Skeletal muscle satellite cell (primary cell): ENCODE measurements around the gene TSC22D1.
"Not testable (repeated sequence)": the region's sequence is repeated elsewhere in the genome, so short reads cannot be mapped to it uniquely, and the experiment has no call there.

ENCODE experiments used
- H3K27me3 ChIP-seq: 2 replicates; pipeline ENCODE4 v1.7.0; 2013; ENCODE audit warnings: low read length; ENCODE audit not compliant: control insufficient read depth, insufficient read depth
- H3K36me3 ChIP-seq: 2 replicates; pipeline ENCODE4 v1.7.0; 2013; ENCODE audit warnings: mild to moderate bottlenecking, control low read depth, low read length; ENCODE audit not compliant: insufficient read depth
- H3K4me1 ChIP-seq: 2 replicates; pipeline ENCODE4 v1.7.0; 2013; ENCODE audit warnings: low read length; ENCODE audit not compliant: control insufficient read depth, insufficient read depth
- H3K4me2 ChIP-seq: 2 replicates; pipeline ENCODE4 v1.7.0; 2013; ENCODE audit warnings: mild to moderate bottlenecking, low read length
- H3K4me3 ChIP-seq: 2 replicates; pipeline ENCODE4 v1.7.0; 2013; ENCODE audit warnings: low read length
- H3K9ac ChIP-seq: 2 replicates; pipeline ENCODE4 v1.7.0; 2013; ENCODE audit warnings: mild to moderate bottlenecking, low read depth, low read length, moderate library complexity
- H3K9me3 ChIP-seq: replicated peaks from 2 replicates; pipeline ENCODE4 v1.7.0; 2013; ENCODE audit warnings: mild to moderate bottlenecking, control low read depth, low read length

Gene TSC22D1

DNA sequence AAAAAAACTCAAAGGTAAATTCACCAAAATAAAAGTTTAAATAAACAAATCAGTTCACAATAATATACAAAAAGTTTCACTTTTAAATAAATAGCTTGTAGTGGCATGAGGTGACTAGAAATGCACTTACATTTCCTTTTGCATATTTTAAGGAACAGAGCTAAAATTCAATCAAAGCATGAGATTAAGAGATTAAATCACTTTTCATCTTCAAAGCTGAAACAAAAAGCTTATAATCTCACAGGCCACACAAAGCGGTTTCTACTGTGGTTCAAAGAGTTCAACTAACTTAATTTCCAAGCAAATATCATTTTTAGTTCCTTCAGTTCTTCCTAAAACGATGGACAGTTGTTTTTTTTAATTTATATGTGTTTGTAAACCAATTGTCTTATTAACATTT lies 38.9 kb downstream of the TSC22D1 start:
- Histone ChIP-seq H3K4me3 (no peak overlapping the region), H3K9me3 (no peaks in the 10 kb centered on the region), H3K4me1 (no peaks in the 10 kb centered on the region), H3K9ac (no peak overlapping the region), H3K4me2 (no peak overlapping the region), H3K36me3 (peaks cover 19% of the 10 kb centered on the region), H3K27me3 (no peaks in the 10 kb centered on the region)

DNA sequence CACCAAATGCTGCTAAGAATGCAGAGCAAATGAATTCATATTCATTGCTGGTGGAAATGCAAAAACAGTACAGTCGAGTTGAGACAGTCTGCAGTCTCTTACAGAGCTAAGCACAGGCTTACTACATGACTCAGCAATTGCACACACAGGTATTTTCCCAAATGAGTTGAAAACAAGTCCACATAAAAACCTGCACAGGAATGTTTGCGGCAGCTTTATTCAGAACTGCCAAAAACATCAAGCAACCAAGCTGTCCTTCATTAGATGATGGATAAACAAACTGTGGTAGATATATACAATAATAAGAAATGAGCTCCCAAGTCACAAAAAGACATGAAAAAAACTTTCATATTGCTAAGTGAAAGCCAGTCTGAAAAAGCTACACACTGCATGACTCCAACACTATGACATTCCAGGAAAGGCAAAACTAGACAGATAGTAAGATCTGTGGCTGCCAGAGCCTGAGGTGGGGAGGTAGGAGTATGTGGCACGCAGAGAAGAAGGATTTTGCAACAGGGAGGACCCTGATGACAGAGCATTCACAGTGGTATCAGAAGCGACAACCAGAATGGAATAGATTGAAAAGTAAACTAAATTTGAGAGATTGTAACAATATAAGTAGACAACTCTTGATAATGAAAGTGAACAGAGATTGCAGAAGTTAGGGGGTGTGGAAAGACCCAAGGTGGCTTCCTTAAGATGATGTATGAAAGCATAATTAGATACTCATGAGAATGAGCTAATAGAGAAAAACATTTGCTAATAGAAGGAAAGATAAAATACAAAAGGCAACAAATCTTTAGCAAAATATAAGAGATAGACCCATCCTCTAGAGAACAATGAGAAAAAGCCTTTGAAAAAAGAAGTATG lies 52.7 kb downstream of the TSC22D1 start:
- Histone ChIP-seq H3K4me3 (no peak overlapping the region), H3K36me3 (no peaks in the 10 kb centered on the region), H3K27me3 (no peaks in the 10 kb centered on the region), H3K4me2 (no peak overlapping the region), H3K9ac (no peak overlapping the region), H3K9me3 (no peaks in the 10 kb centered on the region), H3K4me1 (peaks cover 14% of the 10 kb centered on the region)

DNA sequence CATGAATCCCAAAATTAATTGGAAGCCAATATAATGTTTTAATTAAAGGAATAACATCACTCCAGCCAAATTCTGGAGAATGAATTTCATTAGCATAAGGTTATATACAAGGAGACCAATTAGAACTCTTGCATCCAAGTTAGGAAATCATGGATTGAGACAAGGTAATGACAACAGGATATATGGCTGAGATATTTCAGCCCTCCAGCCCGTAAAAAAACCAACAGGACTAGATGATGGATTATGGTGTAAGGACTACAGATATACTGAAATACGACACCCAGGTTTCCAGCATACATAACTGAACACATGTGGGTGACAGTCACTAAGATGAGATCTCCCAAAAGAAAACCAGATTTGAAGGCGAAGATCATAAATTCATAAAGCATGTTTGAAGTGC lies 56.5 kb downstream of the TSC22D1 start:
- no peak overlapping the region for H3K9ac ChIP-seq
- no peaks in the 10 kb centered on the region for H3K27me3 ChIP-seq
- H3K4me2 ChIP-seq, result no peak overlapping the region
- H3K4me3 ChIP-seq, result no peak overlapping the region
- no peaks in the 10 kb centered on the region for H3K36me3 ChIP-seq
- H3K4me1 ChIP-seq, result peaks cover 14% of the 10 kb centered on the region
- no peaks in the 10 kb centered on the region for H3K9me3 ChIP-seq

DNA sequence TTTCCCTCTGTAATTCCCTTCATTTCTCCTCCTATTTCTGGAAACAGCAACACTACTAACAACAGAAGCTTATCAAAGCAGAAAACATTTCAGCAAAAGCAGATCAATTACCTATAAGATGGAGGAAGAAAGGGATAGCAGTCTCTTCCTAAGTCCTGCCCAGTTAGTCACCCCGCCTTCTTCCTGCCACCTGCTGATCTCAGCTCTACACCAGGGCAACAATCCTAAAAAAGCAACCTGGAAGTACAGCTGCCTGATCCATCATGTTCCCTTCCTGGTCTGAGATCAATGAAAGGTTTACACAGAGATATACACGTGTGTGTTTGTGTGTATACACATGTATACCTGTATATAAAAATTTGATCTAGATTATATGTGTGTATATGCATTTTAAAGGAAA lies 59.4 kb downstream of the TSC22D1 start:
- Histone ChIP-seq H3K4me3 (no peak overlapping the region), H3K9me3 (no peaks in the 10 kb centered on the region), H3K4me2 (no peak overlapping the region), H3K4me1 (no peaks in the 10 kb centered on the region), H3K36me3 (peaks cover 10% of the 10 kb centered on the region), H3K27me3 (no peaks in the 10 kb centered on the region), H3K9ac (no peak overlapping the region)

DNA sequence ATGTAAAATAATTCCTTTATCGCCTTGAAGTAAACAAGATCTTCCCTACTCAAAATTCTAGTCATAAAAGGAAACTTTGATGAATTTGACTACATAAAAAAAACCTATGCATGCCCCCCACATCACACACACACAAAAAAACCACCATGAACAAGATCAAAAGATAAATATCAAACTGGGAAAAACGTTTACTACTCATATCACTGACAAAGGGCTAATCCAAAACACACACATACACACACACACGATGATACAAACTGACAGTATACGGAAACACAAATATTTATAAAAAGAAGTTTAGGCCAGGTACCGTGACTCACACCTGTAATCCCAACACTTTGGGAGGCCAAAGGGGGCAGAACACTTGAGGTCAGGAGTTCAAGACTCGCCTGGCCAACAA lies 61.9 kb downstream of the TSC22D1 start:
- no peak overlapping the region for H3K4me3 ChIP-seq
- H3K9ac ChIP-seq, result no peak overlapping the region
- H3K9me3 ChIP-seq, result no peaks in the 10 kb centered on the region
- H3K4me1 ChIP-seq, result no peaks in the 10 kb centered on the region
- H3K27me3 ChIP-seq, result no peaks in the 10 kb centered on the region
- no peak overlapping the region for H3K4me2 ChIP-seq
- H3K36me3 ChIP-seq, result peaks cover 10% of the 10 kb centered on the region

DNA sequence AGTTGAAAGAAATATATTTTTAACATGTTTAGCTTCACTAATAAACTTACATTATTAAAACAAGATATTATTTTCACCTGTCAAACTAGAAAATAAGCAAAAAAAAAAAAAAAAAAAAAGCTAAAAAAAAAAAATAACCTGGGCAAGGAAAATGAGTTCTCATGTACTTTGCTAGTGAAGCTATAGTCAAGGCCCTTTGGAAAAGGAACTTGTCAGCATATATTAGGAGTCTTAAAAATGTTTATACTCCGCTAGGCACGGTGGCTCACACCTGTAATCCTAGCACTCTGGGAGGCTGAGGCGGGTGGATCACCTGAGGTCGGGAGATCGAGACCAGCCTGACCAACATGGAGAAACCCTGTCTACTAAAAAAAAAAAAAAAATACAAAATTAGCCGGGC lies 66.3 kb downstream of the TSC22D1 start:
- not testable (repeated sequence) for H3K4me3 ChIP-seq, H3K36me3 ChIP-seq, H3K9ac ChIP-seq, H3K4me2 ChIP-seq, H3K4me1 ChIP-seq, H3K9me3 ChIP-seq, H3K27me3 ChIP-seq

DNA sequence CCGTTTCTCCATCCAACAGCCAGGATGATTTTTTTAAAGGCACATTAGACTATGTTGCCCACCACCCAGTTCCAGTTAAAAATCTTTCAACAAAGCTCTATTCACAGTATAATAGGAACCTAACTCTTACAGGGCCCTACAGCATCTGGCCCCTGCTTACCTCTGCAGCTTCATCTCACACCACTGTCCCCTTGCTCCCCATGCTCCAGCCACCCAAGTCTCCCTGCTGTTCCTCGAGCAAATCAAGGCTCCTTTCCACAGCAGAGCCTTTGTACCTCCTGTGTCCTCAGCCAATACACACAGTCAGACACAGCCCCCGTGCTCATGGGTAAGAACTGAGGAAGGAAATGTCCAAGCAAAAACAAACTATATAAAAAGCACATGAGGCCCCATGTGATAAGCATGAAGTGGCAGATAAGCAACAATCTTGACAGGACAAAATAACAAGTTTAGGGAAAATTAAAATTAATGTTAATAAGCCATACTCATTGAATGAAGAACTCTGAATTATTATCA lies 67.5 kb downstream of the TSC22D1 start:
- no peaks in the 10 kb centered on the region for H3K4me1 ChIP-seq
- no peaks in the 10 kb centered on the region for H3K27me3 ChIP-seq
- no peak overlapping the region for H3K4me3 ChIP-seq
- H3K9ac ChIP-seq, result no peak overlapping the region
- peaks cover 8% of the 10 kb centered on the region for H3K36me3 ChIP-seq
- H3K4me2 ChIP-seq, result no peak overlapping the region
- H3K9me3 ChIP-seq, result no peaks in the 10 kb centered on the region

DNA sequence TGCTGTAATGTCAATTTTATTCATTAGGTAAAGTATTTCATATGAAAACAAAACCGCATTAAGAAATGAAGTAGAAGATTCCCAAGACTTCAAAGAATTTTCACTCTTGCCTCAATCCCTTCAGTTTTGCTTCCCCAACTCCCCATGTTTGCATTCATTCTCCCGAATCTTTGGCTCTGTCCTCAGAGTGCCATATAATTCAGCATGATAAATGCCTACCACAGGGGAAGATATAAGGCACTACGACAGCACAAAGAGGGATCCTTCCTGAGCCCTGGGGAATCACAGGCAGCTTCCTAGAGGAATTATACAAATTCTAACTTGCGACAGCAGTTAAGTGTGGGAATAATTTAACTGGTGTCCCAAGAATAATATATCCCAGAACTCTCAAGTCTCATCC lies 68.5 kb downstream of the TSC22D1 start:
- H3K4me3 ChIP-seq, result no peak overlapping the region
- H3K36me3 ChIP-seq, result no peaks in the 10 kb centered on the region
- H3K4me2 ChIP-seq, result no peak overlapping the region
- H3K9ac ChIP-seq, result no peak overlapping the region
- no peaks in the 10 kb centered on the region for H3K27me3 ChIP-seq
- H3K4me1 ChIP-seq, result no peaks in the 10 kb centered on the region
- no peaks in the 10 kb centered on the region for H3K9me3 ChIP-seq

DNA sequence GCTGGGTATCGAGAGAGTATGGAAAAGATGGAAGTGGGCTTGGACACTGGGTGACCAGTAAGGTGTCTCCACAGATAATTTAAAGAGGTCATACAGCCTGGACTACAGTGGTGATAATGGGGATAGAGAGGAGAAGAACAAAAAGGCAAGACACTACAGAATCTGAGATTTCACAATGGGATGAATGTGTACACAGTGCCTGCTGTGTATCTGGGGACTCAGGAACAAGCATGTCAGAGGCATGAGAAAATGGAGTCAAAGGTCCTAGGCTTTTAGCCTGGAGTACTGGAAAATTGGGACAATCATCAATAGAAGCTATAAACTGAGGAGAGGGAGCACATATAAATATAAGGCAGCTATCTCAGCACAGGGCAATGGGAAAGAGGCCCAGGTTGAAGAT lies 69.4 kb downstream of the TSC22D1 start:
- no peak overlapping the region for H3K4me3 ChIP-seq
- H3K4me2 ChIP-seq, result no peak overlapping the region
- no peaks in the 10 kb centered on the region for H3K9me3 ChIP-seq
- no peaks in the 10 kb centered on the region for H3K27me3 ChIP-seq
- no peaks in the 10 kb centered on the region for H3K36me3 ChIP-seq
- H3K4me1 ChIP-seq, result no peaks in the 10 kb centered on the region
- no peak overlapping the region for H3K9ac ChIP-seq

DNA sequence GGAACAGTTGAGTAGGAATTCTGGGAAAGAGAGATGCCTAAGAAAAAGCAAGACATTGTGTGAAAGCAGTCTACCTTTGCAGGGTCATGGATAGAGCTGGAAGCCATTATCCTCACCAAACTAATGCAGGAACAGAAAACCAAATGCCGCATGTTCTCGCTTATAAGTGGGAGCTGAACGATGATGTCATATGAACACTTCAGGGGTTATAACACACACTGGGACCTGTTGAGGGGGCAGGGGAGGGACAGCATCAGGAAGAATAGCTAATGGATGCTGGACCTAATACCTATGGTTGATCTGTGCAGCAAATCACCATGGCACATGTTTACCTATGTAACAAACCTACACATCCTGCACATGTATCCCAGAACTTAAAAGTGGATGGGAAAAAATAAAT lies 69.9 kb downstream of the TSC22D1 start:
- Histone ChIP-seq H3K36me3 (no peaks in the 10 kb centered on the region), H3K9ac (no peak overlapping the region), H3K9me3 (no peaks in the 10 kb centered on the region), H3K4me3 (no peak overlapping the region), H3K4me2 (no peak overlapping the region), H3K4me1 (no peaks in the 10 kb centered on the region), H3K27me3 (no peaks in the 10 kb centered on the region)

DNA sequence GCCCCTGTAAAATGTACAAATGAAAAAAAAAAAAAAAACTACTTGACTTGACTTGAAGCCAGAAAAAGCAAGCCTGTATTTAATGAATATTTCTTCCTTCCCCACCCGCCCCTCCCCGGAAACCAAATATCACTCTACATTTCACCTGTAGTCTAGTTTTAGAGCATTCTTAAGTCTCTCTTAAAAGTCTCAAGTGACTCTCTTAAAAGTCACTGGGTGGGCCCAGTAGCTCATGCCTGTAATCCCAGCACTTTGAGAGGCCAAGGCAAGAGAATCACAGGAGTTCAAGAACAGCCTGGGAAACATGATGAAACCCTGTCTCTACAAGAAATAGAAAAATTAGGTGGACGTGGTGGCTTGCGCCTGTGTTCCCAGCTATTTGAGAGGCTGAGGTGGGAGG lies 72.0 kb downstream of the TSC22D1 start:
- Histone ChIP-seq H3K4me2 (no peak overlapping the region), H3K4me1 (no peaks in the 10 kb centered on the region), H3K9me3 (no peaks in the 10 kb centered on the region), H3K36me3 (no peaks in the 10 kb centered on the region), H3K4me3 (no peak overlapping the region), H3K27me3 (no peaks in the 10 kb centered on the region), H3K9ac (no peak overlapping the region)

DNA sequence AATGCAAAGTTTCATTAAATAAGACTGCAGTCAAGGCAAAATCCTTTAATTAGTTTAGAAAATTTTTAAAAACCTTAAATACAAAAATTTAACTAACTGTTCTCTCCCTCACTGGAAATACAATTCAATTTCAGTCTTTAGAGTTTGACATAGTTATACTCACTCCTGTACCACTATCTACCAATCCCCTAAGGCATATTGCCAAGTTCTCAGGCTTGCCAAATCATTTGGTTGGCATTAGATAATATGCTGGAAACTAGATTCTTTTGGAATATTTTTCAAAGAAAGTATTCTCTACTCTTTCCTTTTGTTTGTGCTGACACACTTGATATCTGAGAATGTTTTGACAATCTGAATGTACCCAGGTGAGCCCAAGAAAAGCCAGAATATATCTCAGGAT lies 77.2 kb downstream of the TSC22D1 start:
- no peaks in the 10 kb centered on the region for H3K36me3 ChIP-seq
- H3K4me1 ChIP-seq, result no peaks in the 10 kb centered on the region
- no peaks in the 10 kb centered on the region for H3K9me3 ChIP-seq
- no peaks in the 10 kb centered on the region for H3K27me3 ChIP-seq
- H3K4me2 ChIP-seq, result no peak overlapping the region
- H3K9ac ChIP-seq, result no peak overlapping the region
- no peak overlapping the region for H3K4me3 ChIP-seq
